ENCODE data around the gene TNFRSF8.

Gene TNFRSF8

DNA sequence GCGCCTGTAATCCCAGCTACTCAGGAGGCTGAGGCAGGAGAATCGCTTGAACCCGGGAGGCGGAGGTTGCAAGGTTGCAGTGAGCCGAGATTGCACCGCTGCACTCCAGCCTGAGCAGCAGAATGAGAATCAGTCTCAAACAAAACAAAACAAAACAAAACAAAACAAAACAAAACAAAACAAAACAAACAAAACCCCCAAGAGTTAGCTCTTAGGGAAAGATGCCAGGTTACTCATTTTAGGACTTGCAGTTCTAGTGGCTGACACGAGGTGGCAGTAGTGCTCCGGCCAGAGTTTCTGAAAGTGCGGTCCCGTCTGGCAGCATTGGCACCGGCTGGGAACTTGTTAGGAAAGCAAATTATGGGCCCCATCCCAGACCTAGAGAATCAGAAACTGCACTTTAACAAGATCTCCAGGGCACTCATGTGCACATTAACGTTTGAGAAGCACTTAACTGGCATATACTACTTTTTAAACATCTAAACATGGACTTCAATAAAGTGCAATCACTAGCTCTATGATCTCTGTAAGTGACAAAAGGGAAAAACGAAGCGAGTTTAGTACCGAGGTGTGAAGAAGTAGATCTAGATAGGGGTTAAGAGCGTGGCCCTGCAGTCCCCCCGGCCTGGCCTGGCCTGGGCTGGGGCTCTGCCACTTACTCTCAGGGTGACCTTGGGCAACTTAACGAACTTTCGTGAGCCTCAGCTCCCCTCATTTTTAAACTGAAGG, 61.8 kb downstream of the TNFRSF8 start:
- no peak for DNase-seq

DNA sequence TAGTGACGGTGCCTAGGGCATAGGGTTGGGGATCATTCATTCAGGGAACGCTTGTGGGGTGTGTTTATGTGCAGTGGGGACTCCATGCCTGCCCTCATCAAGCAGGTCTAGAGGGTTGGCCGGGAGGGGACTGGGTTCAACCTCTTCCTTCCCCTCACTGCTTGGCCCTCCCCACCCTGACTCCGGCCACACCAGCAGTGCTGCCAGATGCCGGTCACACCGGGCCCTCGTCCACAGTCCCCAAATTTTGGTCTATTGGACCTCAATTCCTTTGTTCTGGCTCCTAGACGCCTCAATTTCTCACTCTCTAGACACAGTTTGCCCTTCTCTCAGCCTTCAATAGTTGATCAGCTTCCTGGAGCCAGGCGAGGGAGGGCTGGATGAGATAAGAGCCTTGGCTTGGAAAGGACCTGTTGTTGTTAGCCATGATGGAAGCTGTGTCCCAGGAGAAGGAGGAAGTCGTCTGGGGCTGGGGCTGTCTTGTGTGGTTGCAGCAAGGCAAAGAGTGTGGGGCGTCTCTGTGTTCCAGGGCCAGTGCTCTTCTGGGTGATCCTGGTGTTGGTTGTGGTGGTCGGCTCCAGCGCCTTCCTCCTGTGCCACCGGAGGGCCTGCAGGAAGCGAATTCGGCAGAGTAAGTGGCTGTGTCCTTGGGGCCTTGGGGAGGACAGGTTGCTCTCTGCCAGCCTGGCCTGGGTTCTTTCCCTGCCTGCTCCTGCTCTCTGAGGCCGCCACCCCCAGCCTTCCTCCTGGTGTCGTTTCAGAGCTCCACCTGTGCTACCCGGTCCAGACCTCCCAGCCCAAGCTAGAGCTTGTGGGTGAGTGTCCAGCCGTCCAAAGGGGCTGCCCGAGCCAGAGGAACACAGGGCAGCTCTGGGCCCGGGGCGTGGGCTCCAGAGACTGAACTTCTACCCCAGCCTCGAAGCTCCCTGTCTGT, 62.6 kb downstream of the TNFRSF8 start:
- no peak for DNase-seq

DNA sequence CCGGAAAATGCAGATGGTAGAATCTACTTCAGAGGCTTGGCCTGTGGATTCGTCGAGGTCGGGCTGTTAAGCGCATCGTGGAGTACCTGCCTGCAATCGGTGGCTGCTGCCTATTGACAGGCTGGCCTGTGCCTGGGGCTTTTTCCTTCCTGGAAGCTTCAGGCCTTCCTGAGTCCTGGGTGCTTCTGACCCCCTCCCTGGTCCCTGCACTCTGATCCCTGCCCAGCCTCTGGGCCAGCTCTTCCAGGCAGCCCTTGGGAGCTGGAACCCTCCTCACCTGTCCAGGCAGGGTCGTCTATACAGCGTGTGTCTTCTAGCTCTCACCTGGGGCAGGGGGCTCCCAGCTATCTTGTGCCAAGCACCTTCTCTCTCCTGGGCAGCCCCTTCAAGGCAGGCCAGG, 63.7 kb downstream of the TNFRSF8 start:
- DNase-seq = no peak

DNA sequence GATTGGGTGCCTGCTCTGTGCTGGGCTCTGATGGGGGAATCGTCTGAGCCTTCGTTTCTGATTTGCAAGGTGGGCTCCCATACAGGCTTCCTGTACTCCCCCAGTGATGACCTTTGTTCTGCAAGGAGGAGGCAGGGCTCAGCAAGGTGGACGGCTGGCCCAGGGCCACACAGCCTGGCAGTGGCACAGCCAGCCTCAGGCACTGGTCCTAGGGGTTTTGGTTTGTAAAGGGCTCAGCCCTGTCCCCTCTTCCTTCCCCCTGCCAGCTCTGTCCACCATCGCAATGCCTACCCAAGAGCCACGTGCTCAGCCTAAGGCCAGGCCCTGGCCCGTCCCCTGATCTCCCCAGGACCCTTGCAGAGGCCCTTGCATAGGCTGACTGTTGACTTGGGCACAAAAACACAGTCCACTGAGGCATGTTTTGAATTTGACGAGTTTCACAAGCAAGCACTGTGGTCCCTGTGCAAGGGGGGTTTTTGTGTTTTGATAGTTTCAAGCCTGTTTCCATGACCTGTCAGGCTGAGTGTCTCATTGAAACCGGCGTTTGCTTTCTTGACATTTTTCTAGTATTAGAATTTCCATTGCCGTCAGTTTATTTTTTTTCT, 64.2 kb downstream of the TNFRSF8 start:
- no peak for DNase-seq

DNA sequence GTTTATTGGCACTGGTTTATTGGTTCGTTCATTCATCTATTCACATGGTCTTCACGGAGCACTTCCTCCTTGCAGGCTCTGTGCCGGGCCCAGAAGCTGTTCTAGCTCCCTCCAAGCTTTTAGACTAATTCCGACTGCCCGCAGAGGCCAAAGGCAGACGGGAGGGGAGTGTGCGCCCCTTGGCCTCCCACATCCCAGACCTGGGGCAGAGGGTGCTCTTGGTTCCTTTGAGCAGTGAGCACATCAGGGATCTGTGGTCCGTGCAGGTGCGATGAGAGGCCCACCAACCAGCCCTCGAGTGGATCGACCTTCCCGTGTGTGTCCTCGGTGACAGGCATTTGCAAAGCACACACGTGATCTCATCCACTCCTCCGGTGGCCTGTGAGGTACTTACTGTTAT, 65.0 kb downstream of the TNFRSF8 start:
- DNase-seq = no peak

DNA sequence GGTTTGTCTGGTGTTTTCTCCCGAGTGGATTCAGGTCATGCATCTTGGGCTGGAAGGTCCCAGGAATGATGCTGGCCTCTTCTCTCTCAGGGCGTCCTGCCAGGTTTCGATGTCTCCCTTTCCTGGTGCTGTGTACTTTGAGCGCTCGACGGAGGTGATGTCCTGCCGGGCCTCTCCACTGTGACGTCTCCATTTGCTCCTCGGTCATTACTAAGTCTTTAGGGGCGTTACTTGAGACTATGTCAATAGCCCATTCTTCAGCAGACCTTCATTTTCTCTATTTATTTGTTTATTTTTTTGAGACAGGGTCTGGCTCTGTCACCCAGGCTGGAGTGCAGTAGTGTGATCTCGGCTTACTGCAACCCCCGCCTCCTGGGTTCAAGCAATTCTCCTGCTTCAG, 66.5 kb downstream of the TNFRSF8 start:
- DNase-seq = no peak

DNA sequence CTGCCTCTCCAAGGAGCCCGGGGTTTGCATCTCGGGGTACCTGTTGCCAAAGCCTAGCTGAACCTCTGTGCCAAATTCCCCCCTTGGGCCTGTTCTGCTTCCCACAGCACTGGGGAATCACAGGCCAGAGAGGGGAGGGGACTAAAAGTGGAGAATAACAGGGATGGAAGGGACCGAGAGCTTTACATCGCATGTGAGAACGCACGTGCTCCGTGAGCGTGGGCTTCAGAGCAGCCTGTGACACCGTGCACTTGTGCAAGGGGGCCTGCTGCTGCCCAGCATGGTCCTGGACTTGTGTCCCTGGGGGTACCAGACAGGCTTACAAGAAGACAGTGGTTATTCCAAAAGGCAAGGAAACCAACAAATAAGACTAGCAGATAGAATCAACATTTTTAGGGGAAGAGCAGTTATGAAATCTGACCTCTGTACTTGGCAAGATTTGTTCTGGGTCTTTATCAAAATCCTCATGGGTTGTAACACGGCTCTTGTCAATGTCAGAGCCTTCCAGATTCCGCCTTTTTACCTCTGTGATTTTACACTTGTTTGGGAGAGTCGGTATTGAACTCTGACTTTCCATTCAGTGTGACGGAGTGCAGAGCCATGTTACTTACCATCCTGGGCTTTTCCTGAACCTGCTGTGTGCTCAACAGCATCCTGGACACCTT, 67.5 kb downstream of the TNFRSF8 start:
- DNase-seq = no peak

DNA sequence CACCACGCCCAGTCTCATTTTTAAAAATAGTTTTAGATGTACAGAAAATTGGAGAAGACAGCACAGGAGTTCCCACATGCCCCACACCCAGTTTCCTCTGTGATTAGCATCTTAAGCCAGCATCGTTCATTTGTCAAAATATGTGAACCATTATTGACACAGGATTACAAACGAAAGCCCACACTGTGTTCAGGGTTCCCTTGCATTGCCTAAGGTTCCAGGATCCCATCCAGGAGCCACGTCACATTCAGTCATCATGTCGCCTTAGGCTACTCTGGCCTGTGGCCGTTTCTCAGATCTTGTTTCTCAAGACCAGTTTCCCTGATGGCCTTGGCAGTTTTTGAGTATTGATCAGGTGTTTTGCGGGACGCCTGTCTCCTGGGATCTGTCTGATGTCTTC, 69.0 kb downstream of the TNFRSF8 start:
- DNase-seq = no peak

DNA sequence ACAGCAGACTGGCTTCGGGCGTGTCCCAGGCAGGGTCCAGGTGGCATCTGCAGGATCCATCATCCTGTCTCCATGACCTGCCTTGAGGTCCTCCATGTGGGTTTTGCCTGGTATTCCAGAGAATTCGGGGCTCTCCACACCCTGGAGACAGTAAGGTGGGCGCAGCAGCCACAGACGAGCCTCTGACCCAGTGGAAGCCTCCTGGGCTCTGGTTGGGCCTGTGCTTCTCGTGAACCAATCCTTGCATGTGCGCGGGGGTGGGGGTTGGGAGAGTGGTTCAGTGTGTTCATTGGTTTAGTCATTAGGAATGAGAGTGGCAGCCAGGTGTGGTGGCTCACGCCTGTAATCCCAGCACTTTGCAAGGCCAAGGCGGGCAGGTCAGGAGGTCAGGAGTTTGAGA, 71.6 kb downstream of the TNFRSF8 start:
- no peak for DNase-seq

DNA sequence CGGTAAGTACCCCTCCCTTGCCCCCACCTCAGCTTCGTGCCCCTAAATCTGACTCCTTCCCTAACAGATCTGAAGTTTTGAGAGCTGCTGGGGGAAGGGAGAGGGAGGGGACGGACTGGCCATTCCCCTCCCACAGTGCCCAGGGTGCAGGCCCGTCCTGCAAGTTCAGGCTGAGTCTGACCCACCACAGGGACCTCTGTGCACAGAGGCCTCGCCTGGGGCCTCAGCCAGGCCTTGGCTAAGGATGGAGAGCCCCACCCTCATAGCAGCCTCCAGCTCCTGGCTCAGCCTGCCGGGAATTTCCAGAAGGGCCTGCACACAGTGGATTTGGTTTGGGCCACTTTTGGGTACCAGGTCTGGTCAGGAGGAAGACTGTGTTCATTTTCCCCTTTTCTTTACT, 72.5 kb downstream of the TNFRSF8 start:
- DNase-seq = no peak

DNA sequence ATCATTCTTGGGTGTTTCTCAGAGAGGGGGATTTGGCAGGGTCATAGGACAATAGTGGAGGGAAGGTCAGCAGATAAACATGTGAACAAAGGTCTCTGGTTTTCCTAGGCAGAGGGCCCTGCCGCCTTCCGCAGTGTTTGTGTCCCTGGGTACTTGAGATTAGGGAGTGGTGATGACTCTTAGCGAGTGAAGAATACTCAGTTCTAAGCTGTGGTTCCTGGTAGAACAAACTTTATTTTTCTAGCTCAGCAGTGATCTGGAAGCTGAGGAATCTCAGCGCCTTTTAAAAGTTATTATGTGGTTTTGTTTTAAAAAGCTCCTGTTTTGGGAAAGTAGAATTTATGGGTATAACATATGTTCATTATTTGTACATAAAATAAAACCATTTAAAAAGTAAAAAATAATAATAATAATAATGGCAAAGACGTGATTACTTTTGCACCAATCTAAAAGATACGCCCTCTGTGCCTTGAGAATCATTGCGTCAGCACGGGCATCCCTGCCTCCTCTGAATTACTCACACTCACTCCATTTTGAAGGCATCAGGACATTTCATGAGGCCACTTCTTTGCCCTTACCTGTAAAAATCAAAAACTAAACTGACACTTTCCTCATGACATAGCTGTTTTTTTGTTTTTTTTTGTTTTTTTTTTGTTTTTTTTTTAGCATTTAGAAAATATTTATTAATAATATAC, 74.0 kb downstream of the TNFRSF8 start:
- no peak for DNase-seq

DNA sequence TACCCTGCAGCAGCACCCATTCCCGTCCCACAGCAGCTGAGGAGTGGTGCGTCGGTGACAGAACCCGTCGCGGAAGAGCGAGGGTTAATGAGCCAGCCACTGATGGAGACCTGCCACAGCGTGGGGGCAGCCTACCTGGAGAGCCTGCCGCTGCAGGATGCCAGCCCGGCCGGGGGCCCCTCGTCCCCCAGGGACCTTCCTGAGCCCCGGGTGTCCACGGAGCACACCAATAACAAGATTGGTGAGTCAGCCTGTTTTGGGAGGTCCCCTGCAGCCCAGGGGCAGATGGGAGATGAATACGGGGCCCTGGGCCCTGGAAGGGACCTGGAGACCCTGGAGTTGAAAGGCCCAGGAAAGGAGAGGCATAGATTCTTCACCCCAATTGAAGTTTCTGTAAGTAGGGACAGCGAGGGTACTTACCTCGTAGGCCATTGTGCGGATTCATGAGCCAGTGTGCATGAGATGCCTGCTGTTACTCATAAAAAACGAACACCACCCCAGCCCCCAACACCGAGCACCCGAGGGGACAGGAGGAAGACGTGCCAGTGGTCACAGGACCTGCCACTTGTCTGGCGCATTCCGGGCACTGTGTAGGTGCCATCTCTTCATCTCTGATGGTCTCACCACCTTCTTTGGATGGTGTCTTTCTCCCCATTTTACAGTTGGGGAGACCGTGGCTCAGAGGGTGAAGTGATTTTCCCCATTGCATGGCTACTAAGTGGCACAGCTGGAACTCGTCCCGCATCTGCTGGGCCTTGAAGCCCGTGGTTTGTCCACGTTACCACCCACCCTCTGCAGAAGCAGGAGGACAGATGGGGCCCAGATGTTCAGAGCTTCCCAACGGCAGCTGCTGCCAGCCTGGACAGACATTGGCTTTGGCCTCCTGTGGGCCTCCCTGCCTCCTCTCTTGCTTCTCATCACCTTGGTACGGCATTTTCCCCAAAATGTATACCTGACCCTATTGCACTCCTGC, 75.4 kb downstream of the TNFRSF8 start:
- no peak for DNase-seq

DNA sequence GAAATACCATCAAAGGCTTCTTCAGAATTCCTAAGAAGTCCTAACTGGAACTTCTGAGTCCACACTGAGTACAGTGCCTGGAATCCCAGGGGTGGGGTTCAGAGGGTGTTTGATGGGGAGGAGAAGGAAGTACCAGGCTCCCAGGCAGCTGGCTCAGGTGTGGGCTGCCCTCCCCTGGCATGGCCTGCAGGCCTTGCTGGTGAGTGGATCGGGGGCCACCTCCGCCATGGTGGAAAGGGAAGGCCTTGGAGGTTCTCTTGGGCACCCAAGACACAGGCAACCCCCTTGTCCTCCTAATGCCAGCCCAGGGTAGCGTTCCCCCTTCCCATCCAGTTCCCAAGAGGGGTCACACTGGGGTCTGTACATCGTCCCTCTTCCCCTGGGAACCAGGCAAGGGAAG, 76.9 kb downstream of the TNFRSF8 start:
- DNase-seq = no peak

DNA sequence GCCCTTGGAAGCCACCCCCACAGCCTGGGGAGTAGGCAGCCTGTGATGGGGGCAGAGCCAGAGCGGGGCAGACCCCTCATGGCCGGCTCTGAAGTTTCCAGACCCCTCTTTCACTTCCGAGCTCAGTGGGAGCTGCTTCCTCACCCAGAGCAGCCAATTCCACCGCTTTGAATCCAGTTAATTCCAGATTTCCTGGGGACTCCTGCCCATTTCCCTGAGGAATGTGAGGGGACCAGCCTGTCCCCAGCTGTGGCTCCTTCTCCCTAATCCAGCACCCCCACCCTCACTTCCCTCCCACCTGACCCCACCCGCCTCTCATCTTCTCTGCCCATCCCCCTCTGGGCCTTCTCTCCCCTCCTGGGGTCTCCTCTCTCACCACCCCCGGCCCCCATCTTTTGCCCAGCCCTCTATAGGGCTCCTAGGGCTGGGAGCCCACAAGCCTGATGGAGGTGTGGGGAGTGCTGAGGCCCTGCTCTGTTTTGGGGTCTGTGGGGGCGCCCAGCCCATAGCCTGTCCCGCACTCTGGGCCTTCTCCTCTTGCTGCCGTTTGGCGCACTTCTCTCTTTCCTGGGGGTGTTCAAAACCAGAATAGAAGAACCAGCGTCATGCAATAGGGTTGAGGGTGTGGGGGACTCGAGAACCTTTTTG, 77.5 kb downstream of the TNFRSF8 start:
- no peak for DNase-seq

DNA sequence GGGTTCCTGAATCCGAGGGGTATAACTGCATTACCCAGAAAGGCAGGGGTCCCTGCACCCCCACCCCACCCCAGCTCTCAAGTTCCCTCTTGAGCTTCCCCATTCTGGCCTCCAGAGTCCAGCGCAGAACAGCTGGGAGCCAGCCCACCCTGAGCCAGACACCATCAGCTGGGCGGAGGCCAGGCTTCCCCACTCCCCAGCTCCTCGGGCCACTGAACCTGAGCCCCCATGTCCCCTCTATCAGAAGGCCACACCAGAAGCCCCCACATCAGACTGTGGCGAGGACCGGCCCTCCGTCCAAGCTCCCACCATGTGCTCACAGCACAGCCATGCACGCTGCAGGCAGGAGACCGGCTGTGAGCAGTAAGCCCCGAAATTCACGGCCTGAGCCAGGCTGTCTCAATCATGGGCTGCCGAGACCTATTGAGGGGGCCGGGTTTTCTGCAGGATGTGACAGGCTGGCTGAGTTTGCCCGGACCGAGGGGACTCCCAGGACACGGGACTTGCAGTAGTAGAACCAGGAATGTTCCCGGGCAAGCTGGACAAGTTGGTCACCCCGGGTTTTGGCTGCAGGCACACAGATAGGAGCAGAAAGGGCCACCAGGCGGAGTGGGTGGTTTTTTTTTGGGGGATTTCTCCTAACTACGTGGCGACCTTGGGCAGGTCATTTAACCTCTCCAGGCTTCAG, 78.2 kb downstream of the TNFRSF8 start:
- no peak for DNase-seq

DNA sequence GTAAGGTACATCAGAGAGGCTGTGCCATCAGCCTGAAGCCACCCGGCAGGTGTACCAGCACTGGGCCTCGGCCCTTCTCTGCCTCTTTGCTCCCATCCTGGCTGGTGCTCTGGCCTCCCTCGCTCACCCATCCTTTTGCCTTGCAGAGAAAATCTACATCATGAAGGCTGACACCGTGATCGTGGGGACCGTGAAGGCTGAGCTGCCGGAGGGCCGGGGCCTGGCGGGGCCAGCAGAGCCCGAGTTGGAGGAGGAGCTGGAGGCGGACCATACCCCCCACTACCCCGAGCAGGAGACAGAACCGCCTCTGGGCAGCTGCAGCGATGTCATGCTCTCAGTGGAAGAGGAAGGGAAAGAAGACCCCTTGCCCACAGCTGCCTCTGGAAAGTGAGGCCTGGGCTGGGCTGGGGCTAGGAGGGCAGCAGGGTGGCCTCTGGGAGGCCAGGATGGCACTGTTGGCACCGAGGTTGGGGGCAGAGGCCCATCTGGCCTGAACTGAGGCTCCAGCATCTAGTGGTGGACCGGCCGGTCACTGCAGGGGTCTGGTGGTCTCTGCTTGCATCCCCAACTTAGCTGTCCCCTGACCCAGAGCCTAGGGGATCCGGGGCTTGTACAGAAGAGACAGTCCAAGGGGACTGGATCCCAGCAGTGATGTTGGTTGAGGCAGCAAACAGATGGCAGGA, 79.2 kb downstream of the TNFRSF8 start:
- no peak for DNase-seq

DNA sequence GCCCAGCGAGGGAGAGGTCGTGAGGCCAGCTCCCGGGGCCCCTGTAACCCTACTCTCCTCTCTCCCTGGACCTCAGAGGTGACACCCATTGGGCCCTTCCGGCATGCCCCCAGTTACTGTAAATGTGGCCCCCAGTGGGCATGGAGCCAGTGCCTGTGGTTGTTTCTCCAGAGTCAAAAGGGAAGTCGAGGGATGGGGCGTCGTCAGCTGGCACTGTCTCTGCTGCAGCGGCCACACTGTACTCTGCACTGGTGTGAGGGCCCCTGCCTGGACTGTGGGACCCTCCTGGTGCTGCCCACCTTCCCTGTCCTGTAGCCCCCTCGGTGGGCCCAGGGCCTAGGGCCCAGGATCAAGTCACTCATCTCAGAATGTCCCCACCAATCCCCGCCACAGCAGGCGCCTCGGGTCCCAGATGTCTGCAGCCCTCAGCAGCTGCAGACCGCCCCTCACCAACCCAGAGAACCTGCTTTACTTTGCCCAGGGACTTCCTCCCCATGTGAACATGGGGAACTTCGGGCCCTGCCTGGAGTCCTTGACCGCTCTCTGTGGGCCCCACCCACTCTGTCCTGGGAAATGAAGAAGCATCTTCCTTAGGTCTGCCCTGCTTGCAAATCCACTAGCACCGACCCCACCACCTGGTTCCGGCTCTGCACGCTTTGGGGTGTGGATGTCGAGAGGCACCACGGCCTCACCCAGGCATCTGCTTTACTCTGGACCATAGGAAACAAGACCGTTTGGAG, 80.0 kb downstream of the TNFRSF8 start:
- no peak for DNase-seq

DNA sequence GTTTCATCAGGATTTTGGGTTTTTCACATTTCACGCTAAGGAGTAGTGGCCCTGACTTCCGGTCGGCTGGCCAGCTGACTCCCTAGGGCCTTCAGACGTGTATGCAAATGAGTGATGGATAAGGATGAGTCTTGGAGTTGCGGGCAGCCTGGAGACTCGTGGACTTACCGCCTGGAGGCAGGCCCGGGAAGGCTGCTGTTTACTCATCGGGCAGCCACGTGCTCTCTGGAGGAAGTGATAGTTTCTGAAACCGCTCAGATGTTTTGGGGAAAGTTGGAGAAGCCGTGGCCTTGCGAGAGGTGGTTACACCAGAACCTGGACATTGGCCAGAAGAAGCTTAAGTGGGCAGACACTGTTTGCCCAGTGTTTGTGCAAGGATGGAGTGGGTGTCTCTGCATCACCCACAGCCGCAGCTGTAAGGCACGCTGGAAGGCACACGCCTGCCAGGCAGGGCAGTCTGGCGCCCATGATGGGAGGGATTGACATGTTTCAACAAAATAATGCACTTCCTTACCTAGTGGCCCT, 80.6 kb downstream of the TNFRSF8 start:
- no peak for DNase-seq

DNA sequence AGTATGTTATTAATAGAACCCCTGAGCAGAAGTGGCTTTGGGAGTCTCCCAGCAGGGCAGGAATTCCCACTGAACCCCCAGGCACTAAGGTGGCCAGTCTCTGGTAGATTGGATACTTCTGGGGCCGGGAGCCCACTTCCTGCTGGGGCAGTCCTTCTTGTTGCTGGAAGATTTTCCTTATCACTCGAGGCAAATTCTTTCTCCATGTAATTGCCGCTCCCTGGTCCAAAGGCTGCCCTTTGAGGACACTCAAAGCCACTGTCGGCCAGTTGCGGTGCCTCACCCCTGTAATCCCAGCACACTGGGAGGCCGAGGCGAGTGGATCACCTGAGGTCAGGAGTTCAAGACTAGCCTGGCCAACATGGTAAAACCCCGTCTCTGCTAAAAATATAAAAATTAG, 81.1 kb downstream of the TNFRSF8 start:
- DNase-seq = no peak

Data from activated gamma-delta T cell (primary cell).